B cell (primary cell): ENCODE data around the gene SELENBP1. TPM values are rescaled to one million over a fixed set of nuclear protein-coding genes. Genes with fewer than 3 reads are reported as not detected.

ENCODE experiments used
- ATAC-seq: fragments of 200-7000 bp; cut with Tn5 transposase; one replicate; pipeline ENCODE4 v1.10.0; 2021; ENCODE audit warnings: low read depth, mild to moderate bottlenecking, moderate number of reproducible peaks, moderate library complexity
- CTCF ChIA-PET: fragments of 350-600 bp; sonication (Branson Sonifier 250); formaldehyde crosslinking; loops from one replicate; lab custom pipeline; 2021; ENCODE audit warnings: antibody characterized with exemption, inconsistent platforms; lab: Charles Lee
- POLR2A ChIA-PET: fragments of 350-600 bp; sonication (Branson Sonifier 250); formaldehyde crosslinking; loops from one replicate; lab custom pipeline; 2021; ENCODE audit warnings: antibody characterized with exemption; lab: Charles Lee
- DNase-seq: peaks from one replicate; pipeline ENCODE4 v3.0.0; 2013
- H2AFZ ChIP-seq: 2 replicates; pipeline ENCODE4 v1.6.1; 2012; ENCODE audit warnings: mild to moderate bottlenecking, low read depth, low read length; ENCODE audit not compliant: insufficient read depth, poor library complexity, severe bottlenecking
- H3K27ac ChIP-seq, 2 donors: 1 replicate in 1 of 2; 2 replicates in 1 of 2; pipeline ENCODE4 v1.5.1; 2012 to 2013; ENCODE audit warnings: low read length in 2 of 2, mild to moderate bottlenecking in 2 of 2, moderate library complexity in 1 of 2
- H3K27me3 ChIP-seq, 4 experiments: fragments of 200-600 bp in 1 of 4; sonication (generic) in 1 of 4; replicated peaks in 1 of 4; 1 replicate in 2 of 4; 2 replicates in 2 of 4; pipeline versions ENCODE4 v1.6.1 to v1.7.0; 2013 to 2016; ENCODE audit warnings: low read length in 3 of 4, mild to moderate bottlenecking in 2 of 4, mixed read lengths in 1 of 4, moderate library complexity in 1 of 4; ENCODE audit not compliant: insufficient read depth in 4 of 4, control insufficient read depth in 3 of 4; ENCODE audit errors: control extremely low read depth in 1 of 4
- H3K36me3 ChIP-seq, 2 experiments: replicated peaks in 1 of 2; 1 replicate in 1 of 2; 2 replicates in 1 of 2; pipeline versions ENCODE4 v1.6.1 to v1.7.1; 2013; ENCODE audit warnings: low read length in 1 of 2; ENCODE audit not compliant: insufficient read depth in 2 of 2, control insufficient read depth in 1 of 2; ENCODE audit errors: control extremely low read depth in 1 of 2, extremely low read depth in 1 of 2
- H3K4me1 ChIP-seq, 2 donors: fragments of 200-600 bp in 1 of 2; sonication (generic) in 1 of 2; 1 replicate in 1 of 2; 2 replicates in 1 of 2; pipeline versions ENCODE4 v1.5.1 to v1.6.1; 2013 to 2017; ENCODE audit warnings: low read length in 2 of 2; ENCODE audit not compliant: control insufficient read depth in 2 of 2, insufficient read depth in 2 of 2
- H3K4me2 ChIP-seq: replicated peaks from 2 replicates; pipeline ENCODE3; 2012; ENCODE audit warnings: mild to moderate bottlenecking, low read depth, low read length; ENCODE audit not compliant: poor library complexity, severe bottlenecking
- H3K4me3 ChIP-seq, 5 experiments: fragments of 200-600 bp in 1 of 5; sonication (generic) in 1 of 5; 1 replicate in 3 of 5; 2 replicates in 2 of 5; pipeline versions ENCODE4 v1.5.1 to v1.7.0; 2011 to 2016; ENCODE audit warnings: low read length in 4 of 5, mild to moderate bottlenecking in 4 of 5, low read depth in 2 of 5, control low read depth in 1 of 5, moderate library complexity in 1 of 5; ENCODE audit not compliant: insufficient read depth in 1 of 5; ENCODE audit errors: control extremely low read depth in 1 of 5, extremely low read depth in 1 of 5
- H3K79me2 ChIP-seq: fragments of 200-600 bp; sonication (generic); one replicate; pipeline ENCODE4 v1.6.0; 2016; ENCODE audit warnings: low read length; ENCODE audit not compliant: control insufficient read depth, insufficient read depth
- H3K9ac ChIP-seq: fragments of 200-600 bp; sonication (generic); 2 replicates; pipeline ENCODE4 v1.6.1; 2017; ENCODE audit warnings: mild to moderate bottlenecking, low read length, moderate library complexity
- H3K9me3 ChIP-seq, 3 donors: one replicate each; pipeline versions ENCODE4 v1.6.1 to v1.7.1; 2013; ENCODE audit warnings: low read length in 2 of 3; ENCODE audit not compliant: control insufficient read depth in 2 of 3, insufficient read depth in 1 of 3; ENCODE audit errors: control extremely low read depth in 1 of 3
- H4K20me1 ChIP-seq: 2 replicates; pipeline ENCODE4 v1.6.0; 2012; ENCODE audit warnings: mild to moderate bottlenecking, low read length; ENCODE audit not compliant: insufficient read depth, control insufficient read depth, poor library complexity, severe bottlenecking
- H3K27ac Mint-ChIP-seq: one replicate; pipeline ENCODE4 v1.8.0; 2021; ENCODE audit warnings: mixed read lengths
- H3K27me3 Mint-ChIP-seq: one replicate; pipeline ENCODE4 v1.8.0; 2021; ENCODE audit warnings: mixed read lengths
- H3K4me1 Mint-ChIP-seq: one replicate; pipeline ENCODE4 v1.8.0; 2021; ENCODE audit warnings: mixed read lengths
- H3K4me3 Mint-ChIP-seq: one replicate; pipeline ENCODE4 v1.8.0; 2021; ENCODE audit warnings: mixed read lengths
- H3K9me3 Mint-ChIP-seq: one replicate; pipeline ENCODE4 v1.8.0; 2022; ENCODE audit warnings: mixed read lengths; ENCODE audit not compliant: insufficient read depth
- EZH2 ChIP-seq: IDR thresholded peaks from 2 replicates; pipeline ENCODE4 v1.6.1; 2012; ENCODE audit warnings: borderline replicate concordance, low read depth, mild to moderate bottlenecking, moderate library complexity, low read length; ENCODE audit not compliant: insufficient read depth, poor library complexity, severe bottlenecking
- WGBS: methylation state at CpG from one replicate; pipeline ENCODE4 v1.1.5; 2013; ENCODE audit warnings: missing lambda C conversion rate; ENCODE audit not compliant: insufficient coverage; 5-methylcytosine and 5-hydroxymethylcytosine counted together
- intact Hi-C: fragments of 100-400 bp; cut with micrococcal nuclease; formaldehyde crosslinking; loops from one replicate; pipeline ENCODE4 v1.10.0; 2022
- polyA plus RNA-seq: library from polyadenylated mRNA; depleted of rRNA; stranded (reverse); fragments of >200 nt; gene quantifications from 2 replicates; pipeline ENCODE4 v1.2.3, GENCODE V29; 2012
- total RNA-seq, 2 donors: library from RNA; stranded (reverse); fragments of 120-200 nt in 1 of 2; gene quantifications; 1 replicate in 1 of 2; 2 replicates in 1 of 2; pipeline versions ENCODE4 v1.2.3 to v1.2.4, GENCODE V29; 2013 to 2022
- TF ChIP-seq, protein P1 (sequence below): fragments of 200-600 bp; IDR thresholded peaks from one replicate; pipeline ENCODE4 v1.8.0; 2022; ENCODE audit warnings: antibody characterized with exemption, mild to moderate bottlenecking

Gene SELENBP1
- total and polyA plus RNA-seq, 2 donors (not counting 1 experiment from before 2014, with no cell fraction given): 0.37 TPM; not detected in 1

- H3K27ac ChIP-seq: no peak overlapping the region
- DNase-seq (no peak), ATAC-seq (no peak)
- no peak for TF ChIP-seq EZH2
- TF ChIP-seq, protein P1, sequence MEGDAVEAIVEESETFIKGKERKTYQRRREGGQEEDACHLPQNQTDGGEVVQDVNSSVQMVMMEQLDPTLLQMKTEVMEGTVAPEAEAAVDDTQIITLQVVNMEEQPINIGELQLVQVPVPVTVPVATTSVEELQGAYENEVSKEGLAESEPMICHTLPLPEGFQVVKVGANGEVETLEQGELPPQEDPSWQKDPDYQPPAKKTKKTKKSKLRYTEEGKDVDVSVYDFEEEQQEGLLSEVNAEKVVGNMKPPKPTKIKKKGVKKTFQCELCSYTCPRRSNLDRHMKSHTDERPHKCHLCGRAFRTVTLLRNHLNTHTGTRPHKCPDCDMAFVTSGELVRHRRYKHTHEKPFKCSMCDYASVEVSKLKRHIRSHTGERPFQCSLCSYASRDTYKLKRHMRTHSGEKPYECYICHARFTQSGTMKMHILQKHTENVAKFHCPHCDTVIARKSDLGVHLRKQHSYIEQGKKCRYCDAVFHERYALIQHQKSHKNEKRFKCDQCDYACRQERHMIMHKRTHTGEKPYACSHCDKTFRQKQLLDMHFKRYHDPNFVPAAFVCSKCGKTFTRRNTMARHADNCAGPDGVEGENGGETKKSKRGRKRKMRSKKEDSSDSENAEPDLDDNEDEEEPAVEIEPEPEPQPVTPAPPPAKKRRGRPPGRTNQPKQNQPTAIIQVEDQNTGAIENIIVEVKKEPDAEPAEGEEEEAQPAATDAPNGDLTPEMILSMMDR: no peak
- Mint-ChIP-seq H3K27ac (no peak overlapping the region), H3K4me1 (no peaks in the 10 kb centered on the region), H3K9me3 (no peaks in the 10 kb centered on the region), H3K4me3 (no peak overlapping the region), H3K27me3 (no peaks in the 10 kb centered on the region)
- H3K79me2 ChIP-seq: no peaks in the 10 kb centered on the region
- POLR2A ChIA-PET: no interaction called here
- no peak overlapping the region for H3K4me3 ChIP-seq
- H3K9me3 ChIP-seq: no peaks in the 10 kb centered on the region
- CTCF ChIA-PET: no interaction called here
- H3K4me1 ChIP-seq: no peaks in the 10 kb centered on the region
- no peak overlapping the region for H3K9ac ChIP-seq
- H3K36me3 ChIP-seq: no peaks in the 10 kb centered on the region
- H2AFZ ChIP-seq: no peak overlapping the region
- H3K27me3 ChIP-seq: peaks cover 0 to 1% (median 0%) of the 10 kb centered on the region in 4 experiments
- H4K20me1 ChIP-seq: no peaks in the 10 kb centered on the region
- intact Hi-C loops: no loop called here
- H3K4me2 ChIP-seq: no peak overlapping the region
- no CpG with 5 or more reads among the region's 2 CpGs for WGBS
Observed at GRCh38 chr1:151386002-151386401, 13.5 kb upstream of the SELENBP1 start.

GRCh38 chr1:151384584-151384983 lies 12.1 kb upstream of the SELENBP1 start:
- Mint-ChIP-seq H3K27me3 (no peaks in the 10 kb centered on the region), H3K4me1 (no peaks in the 10 kb centered on the region), H3K27ac (no peak overlapping the region), H3K9me3 (no peaks in the 10 kb centered on the region), H3K4me3 (no peak overlapping the region)
- Histone ChIP-seq H4K20me1 (no peaks in the 10 kb centered on the region), H3K79me2 (no peaks in the 10 kb centered on the region), H3K36me3 (no peaks in the 10 kb centered on the region), H2AFZ (no peak overlapping the region), H3K9me3 (no peaks in the 10 kb centered on the region), H3K27me3 (no peaks in the 10 kb centered on the region), H3K4me1 (no peaks in the 10 kb centered on the region), H3K4me2 (no peak overlapping the region), H3K9ac (no peak overlapping the region), H3K4me3 (no peak overlapping the region), H3K27ac (no peak overlapping the region)
- ChIA-PET CTCF (interaction anchor here (1.3 kb wide), 1 partner anchor 133 kb away, joined by 3 read pairs; no protein-coding TSS in a partner anchor), POLR2A (no interaction called here)
- intact Hi-C loops: no loop called here
- no peak for TF ChIP-seq EZH2
- TF ChIP-seq, protein P1: no peak
- WGBS: 87% methylated on average over 2 of the region's 3 CpGs
- ATAC-seq (no peak), DNase-seq (no peak)
